GM19395 (cell line): ENCODE measurements around the gene WDCP.
"Not testable (repeated sequence)": the region's sequence is repeated elsewhere in the genome, so short reads cannot be mapped to it uniquely, and the experiment has no call there.

Experiments used
- ATAC-seq: cut with Tn5 transposase; IDR thresholded peaks from one replicate; pipeline ENCODE4 v1.9.1; 2021; ENCODE audit warnings: mild to moderate bottlenecking, moderate library complexity; ENCODE audit not compliant: unreplicated experiment

WDCP gene

DNA sequence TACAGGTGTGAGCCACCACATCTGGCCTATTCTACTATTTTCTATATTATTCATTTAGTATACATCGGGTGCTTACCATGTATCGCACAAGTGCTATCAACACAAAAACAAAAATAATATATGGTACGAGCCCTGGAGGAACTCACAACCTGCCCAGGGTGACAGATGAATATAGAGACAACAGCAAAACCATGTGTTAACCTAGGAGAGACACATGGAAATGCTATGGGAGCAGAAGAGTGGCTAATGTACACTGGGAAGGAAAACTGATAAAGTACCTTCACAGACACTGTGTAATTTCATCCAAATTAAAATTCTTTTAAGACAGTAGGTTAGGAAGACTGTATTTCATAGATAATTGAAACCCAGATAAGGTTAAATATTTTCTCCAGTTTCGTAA, 25.1 kb upstream of the WDCP start:
- ATAC-seq, result no peak

DNA sequence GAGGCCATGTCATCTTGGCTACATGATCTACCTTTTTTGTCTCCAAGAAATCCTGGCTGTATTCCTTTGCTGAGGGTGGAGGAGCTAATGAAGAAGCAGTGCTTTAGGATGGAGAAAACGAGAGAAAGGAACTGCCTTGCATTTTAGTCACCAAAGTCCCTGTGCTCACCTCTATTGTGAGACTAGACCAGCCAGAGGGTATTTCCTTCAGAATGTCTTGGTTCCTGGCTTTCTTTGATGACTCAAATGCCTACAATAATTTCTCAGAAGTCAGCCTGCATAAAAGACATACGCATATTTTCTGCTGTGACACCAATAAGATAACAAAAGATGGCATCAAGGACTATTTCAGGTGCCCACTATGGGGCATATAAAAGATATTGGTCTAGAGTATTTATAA, 18.1 kb upstream of the WDCP start:
- ATAC-seq, result no peak

DNA sequence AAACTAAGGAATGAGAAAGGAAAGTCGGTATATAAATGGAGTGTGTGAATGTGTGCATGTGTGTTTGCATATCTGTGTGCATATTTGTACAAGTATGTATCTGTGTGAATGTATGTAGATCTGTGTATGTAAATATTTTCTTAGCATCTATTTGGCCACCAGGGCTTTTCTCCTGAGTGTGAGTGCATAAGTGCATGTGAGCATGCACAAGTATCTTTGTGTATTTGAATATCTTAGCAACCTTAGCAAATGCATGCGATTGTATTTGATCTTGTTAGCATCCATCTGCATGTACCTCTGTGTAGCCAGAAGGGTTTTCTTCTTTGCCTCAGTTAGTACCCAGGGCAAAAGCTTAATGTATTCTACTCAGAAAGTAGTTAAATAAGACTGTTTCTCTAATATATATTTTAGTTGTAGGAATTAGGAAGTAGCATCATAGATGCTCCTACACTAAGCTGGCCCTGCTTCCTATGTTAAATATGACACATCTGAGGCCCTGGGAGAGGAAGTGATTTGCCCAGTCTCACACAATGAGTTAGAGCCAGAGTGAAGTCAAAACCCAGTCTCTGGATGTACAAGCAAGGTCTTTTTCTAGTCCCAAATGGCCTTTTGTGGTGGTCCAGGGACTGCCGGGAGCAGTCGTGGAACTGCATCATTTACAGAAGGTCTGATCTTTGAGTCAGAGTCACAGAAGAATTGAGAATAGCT, 11.5 kb upstream of the WDCP start:
- ATAC-seq, result no peak

DNA sequence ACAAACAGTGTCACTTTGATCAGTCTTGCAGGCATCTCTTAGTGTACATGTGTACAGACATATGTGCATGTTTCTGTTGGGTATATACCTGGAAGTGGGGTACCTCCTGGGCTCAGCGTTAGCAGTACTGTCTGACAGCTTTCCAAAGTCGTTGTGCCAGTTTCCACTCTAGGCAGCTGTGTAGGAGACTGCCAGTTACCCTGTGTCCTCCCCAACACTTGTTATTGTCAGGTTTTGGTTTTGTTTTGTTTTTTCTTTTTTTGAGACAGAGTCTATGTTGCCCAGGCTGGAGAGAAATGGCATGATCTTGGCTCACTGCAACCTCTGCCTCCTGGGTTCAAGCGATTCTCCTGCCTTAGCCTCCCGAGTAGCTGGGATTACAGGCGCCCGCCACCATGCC, 8.6 kb upstream of the WDCP start:
- ATAC-seq, result no peak

DNA sequence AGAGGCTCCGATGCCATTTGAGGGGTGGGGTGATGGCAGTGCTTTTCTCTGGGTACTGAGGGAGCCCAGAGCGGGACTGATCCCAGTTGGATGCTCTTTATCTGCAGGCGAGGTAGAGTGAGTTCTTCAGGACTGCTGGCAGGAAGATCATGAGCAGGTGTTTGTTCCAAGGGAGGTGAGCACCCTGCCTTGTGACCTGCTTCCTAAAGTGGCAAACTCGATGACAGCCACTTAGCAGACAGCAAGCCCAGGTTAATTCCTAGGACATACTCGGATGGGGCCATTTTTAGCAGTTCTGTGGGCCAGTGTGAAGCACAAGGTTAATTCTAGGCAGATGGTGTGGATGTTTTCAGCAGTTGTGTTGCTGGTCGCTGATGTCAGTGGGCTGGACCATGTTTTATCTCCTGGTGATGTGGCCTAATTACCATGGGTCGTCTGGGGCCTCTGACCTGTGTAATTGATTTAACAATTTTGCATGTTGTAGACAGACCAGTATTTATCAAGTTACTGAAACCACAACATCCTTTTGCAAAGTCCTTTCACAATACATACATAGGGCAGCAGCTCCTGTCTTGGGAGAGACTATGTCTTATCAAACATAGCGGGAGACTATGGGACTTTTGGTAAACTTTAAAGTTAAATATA, 7.3 kb upstream of the WDCP start:
- ATAC-seq, result no peak

DNA sequence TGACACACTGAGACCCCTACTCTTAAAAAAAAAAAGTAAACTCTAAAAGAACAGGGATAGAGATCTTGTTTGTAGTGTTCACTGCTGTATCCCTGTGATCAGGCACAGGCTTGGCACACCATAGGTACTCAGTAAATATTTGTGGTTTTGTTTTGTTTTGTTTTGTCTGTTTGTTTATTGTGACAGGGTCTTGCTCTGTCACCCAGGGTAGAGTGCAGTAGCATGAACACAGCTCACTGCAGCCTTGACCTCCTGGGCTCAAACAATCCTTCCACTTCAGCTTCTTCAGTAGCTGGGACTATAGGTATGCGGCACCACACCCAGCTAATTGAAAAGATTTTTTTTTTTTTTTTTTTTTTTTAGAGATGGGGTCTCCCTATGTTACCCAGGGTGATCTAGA, 5.8 kb upstream of the WDCP start:
- ATAC-seq, result no peak

DNA sequence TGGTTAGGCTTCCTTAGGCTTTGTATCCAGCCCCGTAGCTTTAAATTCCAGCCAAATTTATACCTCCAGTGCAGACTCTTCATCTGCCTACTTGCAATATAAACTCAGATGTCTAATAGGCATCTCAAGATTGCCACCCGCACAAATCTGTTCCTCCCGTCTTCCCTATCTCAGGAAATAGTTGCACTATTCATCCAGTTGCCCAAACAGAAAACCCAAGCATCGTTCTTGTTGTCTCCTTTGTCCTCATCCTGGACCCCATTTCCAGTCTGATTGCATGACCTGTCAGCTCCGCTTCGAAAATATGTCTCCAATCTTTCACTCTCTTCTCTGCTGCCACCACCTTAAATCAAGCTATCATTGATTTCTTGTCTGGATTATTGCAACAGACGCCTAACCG, 4.6 kb upstream of the WDCP start:
- ATAC-seq, result no peak

DNA sequence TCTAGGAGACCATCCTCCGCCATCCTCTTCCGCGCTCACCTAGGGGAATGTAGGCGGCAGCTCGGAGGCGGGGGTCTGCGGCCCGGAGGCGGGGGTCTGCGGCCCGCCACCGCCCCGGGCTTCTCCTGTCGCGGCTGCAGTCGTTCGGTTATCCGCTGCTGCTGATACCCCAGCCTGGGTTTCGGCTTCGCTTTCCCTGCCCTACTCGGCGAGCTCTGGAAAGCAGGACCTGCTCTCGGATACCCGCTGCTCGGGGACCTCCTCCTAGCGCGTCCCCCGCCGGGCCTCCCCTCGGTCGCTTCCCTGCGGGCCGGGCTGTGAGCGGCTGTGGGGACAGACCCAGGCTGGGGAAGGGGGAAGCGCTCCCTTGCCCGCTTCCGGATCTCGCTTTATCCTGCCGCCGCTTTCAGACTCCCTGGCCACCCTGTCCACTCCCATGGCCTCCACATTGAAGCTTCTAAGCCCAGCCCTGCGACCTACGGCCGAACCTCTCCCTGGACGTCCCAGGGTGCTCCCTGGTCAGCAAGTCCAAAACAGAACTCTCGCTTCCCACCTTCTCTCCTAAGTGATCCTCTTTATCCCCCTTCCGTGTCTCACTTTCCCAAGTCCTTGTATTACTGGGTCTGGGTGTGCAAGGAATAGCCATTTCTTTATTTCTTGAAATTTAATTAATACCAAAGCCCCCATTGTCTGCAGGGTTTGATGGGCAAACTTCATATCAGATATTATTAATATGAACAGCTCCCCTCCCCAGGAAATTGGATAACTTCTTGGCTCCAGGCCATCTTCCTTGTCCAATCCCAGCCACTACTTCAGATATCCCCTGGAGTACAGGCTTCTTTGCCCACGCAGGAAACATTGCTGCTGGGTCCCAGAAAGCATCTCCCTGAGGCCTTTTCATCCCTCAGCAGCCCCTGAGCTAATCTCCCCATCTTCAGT, 3.1 kb upstream of the WDCP start:
- ATAC-seq, result no peak

DNA sequence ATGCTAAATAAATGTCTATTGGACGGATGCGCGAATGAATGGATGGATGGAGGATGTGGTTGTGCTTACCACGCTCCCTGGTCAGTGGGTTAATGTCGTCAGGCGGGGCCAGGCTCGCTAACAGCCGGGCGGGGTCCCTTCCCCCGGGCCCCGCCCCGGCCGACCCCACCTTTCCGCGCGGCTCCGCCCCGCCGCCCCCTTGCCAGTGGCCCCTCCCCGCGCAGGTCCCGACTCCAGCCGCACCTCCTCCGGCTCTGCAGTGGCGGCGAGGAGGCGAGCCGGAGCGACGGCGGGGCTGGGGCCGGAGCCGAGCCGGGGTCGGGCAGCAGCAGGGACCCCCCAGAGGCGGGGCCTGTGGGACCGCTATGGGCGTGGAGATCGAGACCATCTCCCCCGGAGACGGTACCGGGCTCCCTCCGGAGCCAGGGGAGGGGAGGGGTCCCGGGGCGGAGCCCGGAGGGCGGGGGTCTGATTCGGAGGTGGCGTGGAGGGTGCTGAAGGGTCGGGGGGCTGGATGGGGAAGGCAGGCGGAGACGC, 2.4 kb upstream of the WDCP start, which contains the start of gene FKBP1B:
TSS of gene FKBP1B (plus strand) at position 257 of the 537 bp plus-strand sequence. CDS start at position 366, 109 bp downstream.
- ATAC-seq, result no peak

DNA sequence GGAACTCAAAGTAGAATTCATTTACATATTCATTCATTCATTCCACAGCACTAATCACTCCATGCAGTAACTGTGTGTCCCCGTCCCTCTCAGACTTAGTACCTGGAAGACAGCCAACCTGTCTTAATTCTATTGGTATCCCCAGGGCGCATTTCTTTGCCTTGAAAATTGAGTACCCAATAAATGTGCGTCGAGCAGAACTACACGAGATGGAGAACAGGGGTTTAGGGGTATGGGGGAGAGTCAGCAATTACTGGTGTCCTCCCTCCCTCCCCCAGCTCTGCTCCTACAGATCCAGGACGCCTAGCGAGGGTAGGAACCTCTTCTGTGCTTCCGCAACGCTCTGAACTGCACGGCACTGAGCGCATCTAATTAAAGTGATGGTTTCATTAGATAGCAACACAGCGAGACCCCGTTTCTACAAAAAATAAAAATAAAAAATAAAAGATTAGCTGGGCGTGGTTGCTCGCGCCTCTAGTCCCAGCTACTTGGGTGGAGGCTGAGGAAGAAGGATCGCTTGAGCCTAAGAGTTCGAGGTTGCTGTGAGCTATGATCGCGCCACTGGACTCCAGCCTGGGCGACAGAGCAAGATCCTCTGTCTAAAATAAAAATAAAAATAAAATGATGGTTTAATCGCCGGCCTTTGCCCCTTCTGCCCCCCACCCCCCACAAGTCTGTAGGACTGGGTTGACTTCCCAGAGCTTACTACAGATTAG, 1.7 kb upstream of the WDCP start:
- ATAC-seq, result no peak

DNA sequence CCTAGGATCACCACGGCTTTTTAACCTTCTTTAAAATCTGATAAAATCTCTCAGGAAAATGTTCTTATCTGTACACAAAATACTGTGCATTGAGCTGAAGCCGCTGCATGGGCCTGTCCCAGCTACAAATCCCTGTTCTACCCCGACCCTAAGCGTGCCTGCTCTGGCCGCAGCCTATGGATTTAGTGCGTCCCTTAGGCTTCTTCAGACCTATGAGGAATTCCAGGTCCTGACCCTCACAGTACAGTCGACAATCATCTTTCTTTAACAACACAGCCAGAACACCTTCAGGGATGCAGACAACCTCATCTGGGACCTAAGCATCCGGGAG, 477 bp upstream of the WDCP start:
- ATAC-seq, result peak; percentile 7

DNA sequence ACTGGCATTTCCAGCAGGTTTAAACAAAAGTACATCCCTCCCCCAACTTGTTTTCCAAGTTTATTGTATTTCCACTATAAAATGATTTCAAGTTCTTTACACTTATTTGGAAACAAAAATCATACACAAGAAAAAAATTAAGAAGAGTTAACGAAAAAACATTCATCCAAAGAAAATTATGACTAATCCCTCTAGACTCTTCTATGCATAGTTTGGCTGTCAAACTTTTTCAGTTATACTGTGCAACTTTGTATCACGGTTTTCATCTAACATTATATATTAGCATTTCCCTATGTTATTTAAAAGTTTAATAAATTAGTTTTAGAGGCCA, 627 bp downstream of the WDCP start:
- no peak for ATAC-seq

DNA sequence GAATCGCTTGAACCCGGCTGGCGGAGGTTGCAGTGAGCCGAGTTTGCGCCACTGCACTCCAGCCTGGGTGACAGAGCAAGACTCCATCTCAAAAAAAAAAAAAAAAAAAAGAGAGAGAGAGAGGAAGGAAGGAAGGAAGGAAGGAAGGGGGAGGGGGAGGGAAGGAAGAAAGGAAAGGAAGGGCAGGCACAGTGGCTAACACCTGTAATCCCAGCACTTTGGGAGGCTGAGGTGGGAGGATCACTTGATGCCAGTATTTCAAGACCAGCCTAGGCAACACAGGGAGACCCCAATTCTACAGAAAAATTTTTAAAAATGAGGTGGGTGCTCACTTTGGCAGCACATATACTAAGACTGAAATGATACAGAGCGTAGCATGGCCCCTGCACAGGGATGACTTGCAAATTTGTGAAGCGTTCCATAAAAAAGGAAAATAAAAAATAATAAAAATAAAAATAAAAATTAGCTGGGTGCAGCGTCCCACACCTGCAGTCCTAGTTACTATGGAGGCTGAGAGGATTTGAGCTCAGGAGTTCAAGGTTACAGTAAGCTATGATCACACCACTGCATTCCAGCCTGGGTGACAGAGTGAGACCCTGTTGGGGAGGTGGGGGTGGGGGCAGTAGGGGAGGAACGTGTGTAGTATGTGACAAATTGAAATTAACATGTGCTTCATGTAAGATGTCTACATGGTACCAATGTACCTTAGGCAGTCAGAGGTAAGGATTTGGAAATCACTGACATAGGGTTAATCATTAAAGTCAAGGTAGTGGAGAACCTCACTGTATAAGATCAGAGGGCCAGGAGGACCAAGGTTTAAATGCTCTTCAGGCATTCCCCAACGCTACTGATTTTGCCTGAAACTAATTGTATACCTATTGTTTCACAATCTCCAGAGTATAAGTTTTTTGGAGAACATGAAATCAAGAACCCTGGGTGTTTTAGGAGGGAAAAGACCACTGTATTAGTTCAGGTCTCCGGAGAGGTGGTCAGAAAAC, 1.4 kb downstream of the WDCP start:
- no peak for ATAC-seq

DNA sequence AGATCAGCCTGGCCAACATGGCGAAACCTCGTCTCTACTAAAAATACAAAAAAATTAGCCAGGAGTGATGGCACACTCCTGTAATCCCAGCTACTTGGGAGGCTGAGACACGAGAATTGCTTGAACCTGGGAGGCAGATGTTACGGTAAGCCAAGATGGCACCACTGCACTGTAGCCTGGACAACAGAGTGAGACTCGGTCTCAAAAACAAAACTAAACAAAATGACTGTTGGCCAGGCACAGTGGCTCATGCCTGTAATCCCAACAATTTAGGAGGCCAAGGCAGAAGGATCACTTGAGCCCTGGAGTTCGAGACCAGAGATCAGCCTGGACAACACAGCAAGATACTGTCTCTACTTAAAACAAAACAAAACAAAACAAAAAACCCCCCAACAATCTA, 4.1 kb downstream of the WDCP start:
- ATAC-seq, result not testable (repeated sequence)

DNA sequence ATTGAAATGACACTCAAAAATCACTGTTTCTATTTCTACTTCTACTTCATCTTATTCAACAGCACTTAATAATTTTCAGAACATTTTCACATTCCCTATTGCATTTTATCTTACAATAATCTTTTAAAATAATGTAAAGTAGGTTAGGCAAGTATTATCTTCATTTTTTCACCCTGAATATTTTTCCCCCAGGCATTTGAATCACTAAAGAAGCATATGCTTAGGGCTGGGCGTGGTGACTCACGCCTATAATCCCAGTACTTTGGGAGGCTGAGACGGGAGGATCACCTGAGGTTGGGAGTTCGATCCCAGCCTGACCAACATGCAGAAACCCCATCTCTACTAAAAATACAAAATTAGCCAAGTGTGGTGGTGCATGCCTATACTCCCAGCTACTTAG, 6.7 kb downstream of the WDCP start:
- no peak for ATAC-seq

DNA sequence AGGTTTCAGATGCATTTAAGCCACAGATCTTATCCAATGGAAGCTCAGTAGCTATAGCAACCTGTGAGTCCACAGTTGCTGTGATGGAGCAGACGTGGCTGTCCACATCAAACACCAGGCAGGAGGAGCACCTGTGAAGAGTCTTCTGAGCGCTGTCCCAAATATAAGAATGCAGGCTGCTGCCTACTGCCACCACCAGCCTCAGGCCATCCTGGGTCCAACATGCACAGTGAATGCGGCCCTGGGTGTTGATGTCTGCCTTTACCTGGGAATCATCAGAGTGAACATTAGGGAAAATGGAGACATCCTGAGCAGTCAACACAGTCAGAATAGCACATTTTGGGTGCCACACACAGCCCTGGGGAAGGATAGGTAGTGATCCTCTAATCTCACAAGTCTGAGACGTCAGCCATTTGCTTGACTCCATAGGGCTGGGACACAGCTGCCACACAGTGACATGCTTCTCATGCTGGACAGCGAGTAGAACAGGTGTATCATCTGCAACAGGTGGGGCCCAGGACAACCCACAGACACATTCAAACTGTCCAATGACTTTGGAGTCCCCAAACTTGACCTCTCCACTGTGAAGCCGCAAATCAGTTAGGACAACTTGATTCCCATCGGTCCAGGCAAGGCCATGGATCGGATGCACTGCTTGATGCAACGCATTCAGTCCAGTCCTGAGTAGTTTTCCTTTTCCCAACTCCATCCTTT, 8.2 kb downstream of the WDCP start:
- no peak for ATAC-seq

DNA sequence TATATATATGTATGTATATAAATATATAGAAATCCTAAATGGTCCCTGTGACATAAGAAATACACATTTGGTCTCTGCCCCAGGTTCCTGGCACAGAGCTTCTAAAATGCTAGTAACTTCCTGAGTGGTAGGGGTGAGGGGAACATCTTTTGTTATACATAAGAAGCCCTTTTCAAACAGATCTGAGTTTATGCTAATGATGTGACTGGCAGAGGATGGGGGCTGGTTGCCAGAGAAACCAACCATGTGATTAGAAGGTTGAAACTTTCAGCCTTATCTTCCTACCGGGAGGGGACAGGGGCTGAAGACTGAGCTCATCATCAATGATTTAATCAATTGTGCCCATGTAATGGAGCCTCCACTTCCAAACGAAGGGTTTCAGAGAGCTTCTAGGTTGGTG, 21.0 kb downstream of the WDCP start:
- ATAC-seq, result no peak

DNA sequence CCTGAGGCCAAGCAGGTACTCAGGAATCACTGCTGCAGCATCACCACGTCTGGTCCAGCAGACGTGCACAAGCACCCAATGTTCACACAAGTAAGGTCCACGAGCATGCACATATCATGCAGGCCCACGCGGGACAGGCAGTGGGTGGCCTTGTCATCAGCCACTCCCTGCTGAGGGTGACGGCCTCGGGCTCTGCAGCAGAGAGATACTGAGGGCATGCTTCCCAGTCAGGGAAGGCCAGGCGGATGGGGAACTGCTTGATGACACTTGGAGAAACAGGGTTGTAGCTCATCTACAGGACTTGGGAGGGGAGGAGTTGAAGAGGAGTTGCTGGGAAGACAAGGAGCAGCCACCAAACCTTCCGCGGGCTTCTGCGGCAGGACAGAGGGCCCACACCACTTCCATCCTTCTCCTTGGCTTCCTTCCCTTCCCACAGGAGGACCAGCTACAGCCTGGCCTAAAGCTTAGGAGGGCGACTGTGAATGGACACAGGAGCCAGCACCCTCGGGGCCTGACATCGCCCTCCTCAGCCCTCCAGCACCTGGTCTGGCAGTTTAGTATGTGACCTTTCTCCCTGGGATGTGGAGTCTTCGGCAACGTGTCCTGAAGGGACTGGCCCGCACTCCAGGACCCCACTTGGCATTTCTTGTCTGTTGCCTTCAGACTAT, 22.1 kb downstream of the WDCP start:
- ATAC-seq, result no peak

DNA sequence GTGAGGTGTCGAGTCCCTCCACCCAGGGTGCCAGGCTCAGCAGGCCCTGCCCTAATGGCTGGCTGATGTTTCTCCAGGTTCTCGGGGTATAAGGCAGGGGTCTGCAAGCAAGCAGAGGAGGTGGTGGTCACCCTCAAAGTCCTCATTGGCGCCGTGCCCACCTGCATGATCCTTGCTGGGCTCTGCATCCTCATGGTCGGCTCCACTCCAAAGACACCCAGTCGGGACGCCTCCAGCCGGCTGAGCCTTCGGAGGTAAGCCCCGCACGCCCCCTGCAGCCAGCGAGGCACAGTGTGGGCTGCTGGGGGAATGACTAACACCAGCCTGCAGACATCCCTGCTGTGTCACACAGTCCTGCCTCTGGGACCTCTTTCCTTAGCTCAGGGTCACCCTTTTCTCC, 23.2 kb downstream of the WDCP start:
- no peak for ATAC-seq
